DND-41 (cell line): ENCODE measurements around the gene BSG.
"Not testable (repeated sequence)": the region's sequence is repeated elsewhere in the genome, so short reads cannot be mapped to it uniquely, and the experiment has no call there.

ENCODE experiments used
- ATAC-seq: fragments of 200-7000 bp; cut with Tn5 transposase; 3 replicates; pipeline ENCODE4 v1.9.1; 2021; ENCODE audit warnings: low read depth; ENCODE audit not compliant: insufficient read depth
- DNase-seq: peaks from one replicate; pipeline ENCODE4 v3.0.0-alpha.2; 2020
- H2AFZ ChIP-seq: 2 replicates; pipeline ENCODE4 v1.6.0; 2012; ENCODE audit warnings: low read depth, low read length
- H3K27ac ChIP-seq: 2 replicates; pipeline ENCODE4 v1.5.1; 2012; ENCODE audit warnings: low read length, inconsistent platforms
- H3K27me3 ChIP-seq: fragments of 200-600 bp; sonication (generic); 2 replicates; pipeline ENCODE4 v1.6.0; 2012; ENCODE audit warnings: low read length, mild to moderate bottlenecking, inconsistent platforms; ENCODE audit not compliant: insufficient read depth, poor library complexity
- H3K36me3 ChIP-seq: 2 replicates; pipeline ENCODE4 v1.5.1; 2012; ENCODE audit warnings: low read length, inconsistent platforms; ENCODE audit not compliant: insufficient read depth
- H3K4me1 ChIP-seq: 2 replicates; pipeline ENCODE4 v1.5.1; 2012; ENCODE audit warnings: mild to moderate bottlenecking, low read length; ENCODE audit not compliant: insufficient read depth
- H3K4me2 ChIP-seq: 2 replicates; pipeline ENCODE4 v1.6.0; 2012; ENCODE audit warnings: mild to moderate bottlenecking, moderate library complexity, low read length, inconsistent platforms; ENCODE audit not compliant: insufficient read depth
- H3K4me3 ChIP-seq, 2 experiments: fragments of 200-600 bp in 1 of 2; shearing (Covaris generic) in 1 of 2; 2 replicates each; pipeline ENCODE4 v1.5.1; 2012 to 2016; ENCODE audit warnings: inconsistent platforms in 2 of 2, low read length in 2 of 2, mild to moderate bottlenecking in 2 of 2, low read depth in 1 of 2, moderate library complexity in 1 of 2
- H3K79me2 ChIP-seq: 2 replicates; pipeline ENCODE4 v1.6.0; 2012; ENCODE audit warnings: low read length, inconsistent platforms; ENCODE audit not compliant: insufficient read depth
- H3K9ac ChIP-seq: 2 replicates; pipeline ENCODE4 v1.6.0; 2012; ENCODE audit warnings: low read depth, mild to moderate bottlenecking, inconsistent platforms, low read length, moderate library complexity
- H3K9me3 ChIP-seq: 2 replicates; pipeline ENCODE4 v1.5.1; 2012; ENCODE audit warnings: low read length, moderate library complexity, mild to moderate bottlenecking, inconsistent platforms; ENCODE audit not compliant: insufficient read depth, severe bottlenecking
- H4K20me1 ChIP-seq: 2 replicates; pipeline ENCODE4 v1.6.0; 2012; ENCODE audit warnings: low read length; ENCODE audit not compliant: insufficient read depth
- EZH2 ChIP-seq: IDR thresholded peaks from 3 replicates; pipeline ENCODE4 v1.6.1; 2012; ENCODE audit warnings: borderline replicate concordance, low read depth, mild to moderate bottlenecking, moderate library complexity, low read length, inconsistent platforms; ENCODE audit not compliant: severe bottlenecking
- TF ChIP-seq, protein P1 (sequence below): IDR thresholded peaks from 2 replicates; pipeline ENCODE4 v1.5.1; 2012; ENCODE audit warnings: borderline replicate concordance, low read length, moderate library complexity, mild to moderate bottlenecking; ENCODE audit not compliant: poor library complexity, severe bottlenecking; ENCODE audit errors: extremely low read depth

The BSG gene

GRCh38 chr19:602391-603301 is 30.2 kb downstream of the BSG start:
- Histone ChIP-seq H3K9ac (no peak overlapping the region), H4K20me1 (no peaks in the 10 kb centered on the region), H3K9me3 (no peaks in the 10 kb centered on the region), H3K4me3 (no peak overlapping the region), H3K4me1 (0 out of 2 replicates have a peak, but pooled peaks cover 2% of the 10 kb centered on the region), H3K4me2 (no peak overlapping the region), H3K27me3 (no peaks in the 10 kb centered on the region), H2AFZ (no peak overlapping the region), H3K36me3 (no peaks in the 10 kb centered on the region), H3K27ac (no peak overlapping the region), H3K79me2 (no peaks in the 10 kb centered on the region)
- ATAC-seq (no peak), DNase-seq (no peak)
- TF ChIP-seq, protein P1, sequence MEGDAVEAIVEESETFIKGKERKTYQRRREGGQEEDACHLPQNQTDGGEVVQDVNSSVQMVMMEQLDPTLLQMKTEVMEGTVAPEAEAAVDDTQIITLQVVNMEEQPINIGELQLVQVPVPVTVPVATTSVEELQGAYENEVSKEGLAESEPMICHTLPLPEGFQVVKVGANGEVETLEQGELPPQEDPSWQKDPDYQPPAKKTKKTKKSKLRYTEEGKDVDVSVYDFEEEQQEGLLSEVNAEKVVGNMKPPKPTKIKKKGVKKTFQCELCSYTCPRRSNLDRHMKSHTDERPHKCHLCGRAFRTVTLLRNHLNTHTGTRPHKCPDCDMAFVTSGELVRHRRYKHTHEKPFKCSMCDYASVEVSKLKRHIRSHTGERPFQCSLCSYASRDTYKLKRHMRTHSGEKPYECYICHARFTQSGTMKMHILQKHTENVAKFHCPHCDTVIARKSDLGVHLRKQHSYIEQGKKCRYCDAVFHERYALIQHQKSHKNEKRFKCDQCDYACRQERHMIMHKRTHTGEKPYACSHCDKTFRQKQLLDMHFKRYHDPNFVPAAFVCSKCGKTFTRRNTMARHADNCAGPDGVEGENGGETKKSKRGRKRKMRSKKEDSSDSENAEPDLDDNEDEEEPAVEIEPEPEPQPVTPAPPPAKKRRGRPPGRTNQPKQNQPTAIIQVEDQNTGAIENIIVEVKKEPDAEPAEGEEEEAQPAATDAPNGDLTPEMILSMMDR: no peak
- TF ChIP-seq EZH2: no peak

- not testable (repeated sequence) for DNase-seq, ATAC-seq, H2AFZ ChIP-seq, H3K27me3 ChIP-seq, H3K9ac ChIP-seq, H3K4me2 ChIP-seq, H3K4me3 ChIP-seq, H3K36me3 ChIP-seq, H3K4me1 ChIP-seq, H3K27ac ChIP-seq, H3K9me3 ChIP-seq, H4K20me1 ChIP-seq, H3K79me2 ChIP-seq
These were observed 30.9 kb downstream of the BSG start for GRCh38 chr19:603302-603639.

DNA sequence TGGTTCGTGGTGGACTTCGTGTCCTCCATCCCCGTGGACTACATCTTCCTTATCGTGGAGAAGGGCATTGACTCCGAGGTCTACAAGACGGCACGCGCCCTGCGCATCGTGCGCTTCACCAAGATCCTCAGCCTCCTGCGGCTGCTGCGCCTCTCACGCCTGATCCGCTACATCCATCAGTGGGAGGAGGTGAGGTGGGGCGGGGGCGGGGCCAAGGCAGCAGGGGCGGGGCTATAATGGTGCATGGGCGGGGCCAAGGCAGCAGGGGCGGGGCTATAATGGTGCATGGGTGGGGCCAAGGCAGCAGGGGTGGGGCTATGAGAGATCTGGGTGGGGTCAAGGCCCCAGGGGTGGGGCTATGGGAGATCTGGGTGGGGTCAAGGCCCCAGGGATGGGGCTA is 31.4 kb downstream of the BSG start:
- not testable (repeated sequence) for ATAC-seq, H4K20me1 ChIP-seq, H3K27ac ChIP-seq, H3K36me3 ChIP-seq, H2AFZ ChIP-seq, H3K27me3 ChIP-seq, H3K9ac ChIP-seq, H3K79me2 ChIP-seq, H3K4me3 ChIP-seq, H3K9me3 ChIP-seq, DNase-seq, H3K4me2 ChIP-seq, H3K4me1 ChIP-seq

DNA sequence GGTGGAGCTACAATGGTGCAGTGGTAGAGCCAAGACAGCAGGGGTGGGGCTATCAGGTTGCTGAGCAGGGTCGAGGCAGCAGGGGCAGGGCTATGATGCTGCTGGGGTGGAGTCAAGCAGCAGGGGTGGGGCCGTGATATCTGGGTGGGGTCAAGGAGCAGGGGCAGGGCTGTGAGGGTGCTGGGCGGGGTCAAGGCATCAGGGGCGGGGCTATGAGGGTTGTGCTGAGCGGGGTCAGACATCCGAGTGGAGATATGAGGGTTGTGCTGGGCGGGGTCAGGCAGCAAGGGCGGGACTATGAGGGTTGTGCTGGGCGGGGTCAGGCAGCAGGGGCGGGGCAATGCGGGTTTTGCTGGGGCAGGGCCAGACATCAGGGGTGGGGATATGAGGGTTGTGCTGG is 32.0 kb downstream of the BSG start:
- DNase-seq: peak; percentile 66
- H3K4me1 ChIP-seq: 0 out of 2 replicates have a peak, but pooled peaks cover 2% of the 10 kb centered on the region
- ATAC-seq: peak; percentile 62

More for the DNA sequence above, 32.0 kb downstream of the BSG start:
- no peak overlapping the region for H3K27ac ChIP-seq
- H2AFZ ChIP-seq: no peak overlapping the region
- H3K9me3 ChIP-seq: no peaks in the 10 kb centered on the region
- no peaks in the 10 kb centered on the region for H4K20me1 ChIP-seq
- no peaks in the 10 kb centered on the region for H3K27me3 ChIP-seq
- H3K9ac ChIP-seq: no peak overlapping the region
- H3K79me2 ChIP-seq: no peaks in the 10 kb centered on the region
- no peak overlapping the region for H3K4me3 ChIP-seq
- H3K36me3 ChIP-seq: no peaks in the 10 kb centered on the region
- TF ChIP-seq, protein P1: no peak
- TF ChIP-seq EZH2: no peak
- no peak overlapping the region for H3K4me2 ChIP-seq
